ENCODE data around the gene RAB11B.

Gene RAB11B

GRCh38 chr19:8393871-8394250 is 3.7 kb downstream of the RAB11B start:
- Mint-ChIP-seq H3K4me3 (peak overlapping the region; percentile 21 to 46 (median 29)), H3K27ac (peak overlapping the region; percentile 44 to 65 (median 45)), H3K27me3 (ENCODE audit: low read depth) (no peaks in the 10 kb centered on the region), H3K4me1 (peaks cover 36% of the 10 kb centered on the region), H3K9me3 (no peaks in the 10 kb centered on the region), H3K36me3 (ENCODE audit: low read depth) (peaks cover 5% of the 10 kb centered on the region)
- TF ChIP-seq CTCF (IDR thresholded peaks at IDR 0.05; ENCODE audit: unreplicated experiment in 3 of 3) = no peak

DNA sequence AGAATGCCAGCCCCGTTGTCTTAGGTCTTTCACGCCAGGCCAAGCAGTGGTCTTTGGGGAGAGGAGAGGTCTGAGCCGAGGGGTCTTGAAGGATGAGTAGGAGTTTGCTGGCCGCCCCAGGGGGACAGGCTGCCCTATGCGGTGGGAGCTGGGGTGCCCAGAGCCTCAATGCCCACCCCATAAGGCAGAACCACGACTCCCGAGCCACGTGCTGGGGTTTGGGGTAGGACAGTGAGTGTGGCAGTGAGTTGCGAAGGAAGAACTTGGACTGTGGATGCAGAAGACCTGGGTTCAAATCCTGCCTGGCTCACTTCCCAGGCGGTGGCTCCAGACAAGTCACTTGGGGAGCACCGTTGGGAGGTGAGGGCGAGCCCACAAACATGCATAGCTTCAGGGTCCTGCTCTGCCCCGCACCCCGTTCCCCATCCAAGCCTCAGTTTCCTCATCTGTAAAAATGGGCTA is 5.5 kb downstream of the RAB11B start:
- Mint-ChIP-seq H3K27ac (peak overlapping the region; percentile 18 to 45 (median 26)), H3K27me3 (ENCODE audit: low read depth) (no peaks in the 10 kb centered on the region), H3K4me1 (peaks cover 36% of the 10 kb centered on the region), H3K4me3 (no peak overlapping the region), H3K9me3 (no peaks in the 10 kb centered on the region), H3K36me3 (ENCODE audit: low read depth) (peaks cover 18% of the 10 kb centered on the region)
- TF ChIP-seq CTCF (IDR thresholded peaks at IDR 0.05; ENCODE audit: unreplicated experiment in 3 of 3) = no peak

- Mint-ChIP-seq H3K4me3 (no peak overlapping the region), H3K36me3 (ENCODE audit: low read depth) (peaks cover 18% of the 10 kb centered on the region), H3K9me3 (no peaks in the 10 kb centered on the region), H3K27me3 (ENCODE audit: low read depth) (no peaks in the 10 kb centered on the region), H3K4me1 (peaks cover 36% of the 10 kb centered on the region), H3K27ac (peak overlapping the region; percentile 18 to 91 (median 40))
- TF ChIP-seq CTCF (IDR thresholded peaks at IDR 0.05; ENCODE audit: unreplicated experiment in 3 of 3) = no peak
Measured at GRCh38 chr19:8396185-8396562, 6.0 kb downstream of the RAB11B start.

DNA sequence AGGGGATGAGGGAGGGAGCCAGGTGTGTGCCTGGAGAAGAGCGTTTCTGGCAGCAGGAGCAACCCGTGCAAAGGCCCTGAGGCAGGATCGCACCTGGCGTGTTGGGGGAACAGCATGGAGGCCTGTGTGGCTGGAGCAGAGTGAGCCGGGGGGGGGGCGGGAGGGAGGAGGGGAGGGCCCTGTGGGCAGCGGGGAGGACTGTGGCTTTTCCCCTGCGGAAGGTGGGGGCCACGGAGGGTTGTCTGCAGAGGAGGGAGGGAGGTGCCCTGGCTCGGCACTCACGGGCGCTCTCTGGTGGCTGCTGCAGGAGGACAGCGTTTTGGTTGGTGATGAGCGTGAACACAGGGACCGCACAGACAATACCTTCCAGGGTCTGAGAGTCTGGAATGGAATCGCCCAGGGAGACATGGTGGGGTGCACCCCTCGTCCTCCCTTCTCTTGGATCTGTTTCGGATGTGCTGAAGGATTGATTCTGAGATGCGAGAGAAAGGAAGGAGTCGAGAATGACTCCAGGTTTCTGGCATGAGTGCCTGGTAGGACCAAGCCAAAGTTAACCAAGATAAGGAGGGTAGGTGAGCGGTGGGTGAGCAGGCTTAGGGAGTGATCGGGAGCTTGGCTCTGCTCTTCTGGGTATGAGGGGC is 6.5 kb downstream of the RAB11B start:
- Mint-ChIP-seq H3K27ac (peak overlapping the region; percentile 90 to 93 (median 91)), H3K4me3 (peak overlapping the region; percentile 10 to 60 (median 60)), H3K4me1 (peaks cover 33% of the 10 kb centered on the region), H3K9me3 (no peaks in the 10 kb centered on the region), H3K27me3 (ENCODE audit: low read depth) (no peaks in the 10 kb centered on the region), H3K36me3 (ENCODE audit: low read depth) (peaks cover 20% of the 10 kb centered on the region)
- TF ChIP-seq CTCF (IDR thresholded peaks at IDR 0.05; ENCODE audit: unreplicated experiment in 3 of 3) = peak; percentile 51 to 59 (median 59)

GRCh38 chr19:8397271-8397670 is 7.1 kb downstream of the RAB11B start:
- H3K27ac Mint-ChIP-seq = peak overlapping the region; percentile 90 to 93 (median 91)
- TF ChIP-seq CTCF (IDR thresholded peaks at IDR 0.05; ENCODE audit: unreplicated experiment in 3 of 3) = no peak
- H3K4me1 Mint-ChIP-seq = peaks cover 28% of the 10 kb centered on the region
- peak overlapping the region; percentile 35 to 60 (median 53) for H3K4me3 Mint-ChIP-seq
- H3K27me3 Mint-ChIP-seq (ENCODE audit: low read depth) = no peaks in the 10 kb centered on the region
- H3K9me3 Mint-ChIP-seq = no peaks in the 10 kb centered on the region
- H3K36me3 Mint-ChIP-seq (ENCODE audit: low read depth) = peaks cover 24% of the 10 kb centered on the region

- no peaks in the 10 kb centered on the region for H3K27me3 Mint-ChIP-seq (ENCODE audit: low read depth)
- H3K27ac Mint-ChIP-seq = peak overlapping the region; percentile 90 to 93 (median 91)
- H3K36me3 Mint-ChIP-seq (ENCODE audit: low read depth) = peaks cover 27% of the 10 kb centered on the region
- peaks cover 22% of the 10 kb centered on the region for H3K4me1 Mint-ChIP-seq
- peak overlapping the region in 1 of 3 experiments; percentile 15 for H3K4me3 Mint-ChIP-seq
- no peak for TF ChIP-seq CTCF (IDR thresholded peaks at IDR 0.05; ENCODE audit: unreplicated experiment in 3 of 3)
- no peaks in the 10 kb centered on the region for H3K9me3 Mint-ChIP-seq
Measured at GRCh38 chr19:8397746-8398310, 7.7 kb downstream of the RAB11B start.
